Caco-2 (cell line): ENCODE data around the gene NMT2. TPM values are rescaled to one million over a fixed set of nuclear protein-coding genes. Genes with fewer than 3 reads are reported as not detected.

Source experiments
- BruUV-seq: library from RNA; stranded (reverse); fragments of 400-500 nt; replicated peaks from 2 replicates; lab custom pipeline; 2021; lab: Mats Ljungman, UMichigan
- CTCF ChIA-PET: fragments of 300-600 bp; sonication (Branson Sonifier 250); formaldehyde crosslinking; loops from one replicate; lab custom pipeline; 2022; ENCODE audit warnings: antibody characterized with exemption; lab: Charles Lee
- POLR2A ChIA-PET: fragments of 300-600 bp; sonication (Branson Sonifier 250); formaldehyde crosslinking; loops from one replicate; lab custom pipeline; 2022; ENCODE audit warnings: antibody characterized with exemption; lab: Charles Lee
- DNase-seq, 2 experiments: peaks; one replicate each; pipeline versions ENCODE4 v3.0.0 to v3.0.0-alpha.2; 2020 to 2022
- H3K27me3 ChIP-seq: replicated peaks from 2 replicates; pipeline ENCODE4 v1.6.0; 2011; ENCODE audit warnings: low read length; ENCODE audit not compliant: control insufficient read depth, insufficient read depth
- H3K36me3 ChIP-seq: 2 replicates; pipeline ENCODE4 v1.5.1; 2011; ENCODE audit warnings: low read length; ENCODE audit not compliant: control insufficient read depth, insufficient read depth
- H3K4me1 ChIP-seq: fragments of 250-450 bp; sonication (Bioruptor Pico); 2 replicates; pipeline ENCODE4 v1.5.1; 2020; ENCODE audit warnings: mild to moderate bottlenecking
- H3K4me3 ChIP-seq: 2 replicates; pipeline ENCODE4 v1.5.1; 2011; ENCODE audit warnings: low read depth, mild to moderate bottlenecking, control low read depth, low read length
- H3K9me3 ChIP-seq: fragments of 250-450 bp; sonication (Bioruptor Pico); 2 replicates; pipeline ENCODE4 v1.5.1; 2020; ENCODE audit warnings: mild to moderate bottlenecking, moderate library complexity
- H3K27ac Mint-ChIP-seq: one replicate; pipeline ENCODE4 v1.8.0; 2022; ENCODE audit warnings: mixed read lengths; ENCODE audit not compliant: unreplicated experiment
- H3K27me3 Mint-ChIP-seq: one replicate; pipeline ENCODE4 v1.8.0; 2022; ENCODE audit warnings: mixed read lengths; ENCODE audit not compliant: insufficient read depth, unreplicated experiment
- H3K36me3 Mint-ChIP-seq: one replicate; pipeline ENCODE4 v1.8.0; 2022; ENCODE audit warnings: mild to moderate bottlenecking, mixed read lengths; ENCODE audit not compliant: insufficient read depth, unreplicated experiment
- H3K4me1 Mint-ChIP-seq: one replicate; pipeline ENCODE4 v1.8.0; 2022; ENCODE audit warnings: low read depth, mixed read lengths; ENCODE audit not compliant: unreplicated experiment
- H3K4me3 Mint-ChIP-seq: one replicate; pipeline ENCODE4 v1.8.0; 2022; ENCODE audit warnings: mild to moderate bottlenecking, moderate library complexity, mixed read lengths; ENCODE audit not compliant: unreplicated experiment
- H3K9me3 Mint-ChIP-seq: one replicate; pipeline ENCODE4 v1.8.0; 2022; ENCODE audit warnings: mixed read lengths; ENCODE audit not compliant: unreplicated experiment
- CTCF ChIP-seq, 2 experiments: fragments of 200-600 bp in 1 of 2; IDR thresholded peaks; 1 replicate in 1 of 2; 2 replicates in 1 of 2; pipeline versions ENCODE4 v1.5.1 to v1.8.0; 2011 to 2022; ENCODE audit warnings: antibody characterized with exemption in 1 of 2, control low read depth in 1 of 2, inconsistent platforms in 1 of 2, low read depth in 1 of 2, low read length in 1 of 2, mild to moderate bottlenecking in 1 of 2, moderate library complexity in 1 of 2; ENCODE audit not compliant: insufficient read depth in 1 of 2, severe bottlenecking in 1 of 2, unreplicated experiment in 1 of 2
- intact Hi-C: fragments of 100-400 bp; cut with micrococcal nuclease; formaldehyde crosslinking; loops from one replicate; pipeline ENCODE4 v1.10.0; 2022; ENCODE audit not compliant: unreplicated experiment
- total RNA-seq: library from RNA; stranded (reverse); gene quantifications from 2 replicates; pipeline ENCODE4 v1.2.3, GENCODE V29; 2022

Gene NMT2
- total RNA-seq, 1 experiment from 2014 or later, result 28.1 TPM

GRCh38 chr10:15172306-15172840, 3.9 kb upstream of the NMT2 start:
- H3K4me3 ChIP-seq, result no peak overlapping the region
- ChIA-PET POLR2A (no interaction called here), CTCF (no interaction called here)
- no peaks in the 10 kb centered on the region for H3K36me3 Mint-ChIP-seq
- peaks cover 5% of the 10 kb centered on the region; the same call in 1 of the 2 replicates for H3K4me1 ChIP-seq
- no peak for DNase-seq
- H3K27me3 Mint-ChIP-seq, result no peaks in the 10 kb centered on the region
- intact Hi-C loops, result no loop called here
- TF ChIP-seq CTCF (IDR thresholded peaks at IDR 0.05; ENCODE audit: insufficient read depth in 1 of 2, low read depth in 1 of 2, low read length in 1 of 2, severe bottlenecking in 1 of 2, unreplicated experiment in 1 of 2), result no peak
- H3K27me3 ChIP-seq, result no peaks in the 10 kb centered on the region
- H3K27ac Mint-ChIP-seq, result no peak overlapping the region
- H3K9me3 ChIP-seq, result no peaks in the 10 kb centered on the region
- no peak overlapping the region for H3K4me3 Mint-ChIP-seq
- H3K9me3 Mint-ChIP-seq, result no peaks in the 10 kb centered on the region
- H3K36me3 ChIP-seq, result no peaks in the 10 kb centered on the region
- peaks cover 6% of the 10 kb centered on the region for H3K4me1 Mint-ChIP-seq
- BruUV-seq, result no TSS peak

GRCh38 chr10:15169555-15170401, 1.3 kb upstream of the NMT2 start:
- ChIA-PET CTCF (interaction anchor here (0.7 to 1.8 kb wide), 3 partner anchors 201 to 1332 kb away, joined by 3 to 6 read pairs (median 5); partner anchors contain the start of gene FAM171A1), POLR2A (no interaction called here)
- DNase-seq, result no peak
- Mint-ChIP-seq H3K27me3 (no peaks in the 10 kb centered on the region), H3K27ac (no peak overlapping the region), H3K36me3 (no peaks in the 10 kb centered on the region), H3K9me3 (no peaks in the 10 kb centered on the region), H3K4me1 (peaks cover 6% of the 10 kb centered on the region), H3K4me3 (peak overlapping the region; percentile 57)
- TF ChIP-seq CTCF (IDR thresholded peaks at IDR 0.05; ENCODE audit: insufficient read depth in 1 of 2, low read depth in 1 of 2, low read length in 1 of 2, severe bottlenecking in 1 of 2, unreplicated experiment in 1 of 2), result no peak
- intact Hi-C loops, result loop anchor here (2.0 to 5.0 kb wide), 4 partner anchors 31 to 203 kb away; partner anchors contain the start of gene FAM171A1
- Histone ChIP-seq H3K4me1 (peaks cover 5% of the 10 kb centered on the region; the same call in 1 of the 2 replicates), H3K27me3 (no peaks in the 10 kb centered on the region), H3K9me3 (no peaks in the 10 kb centered on the region), H3K4me3 (no peak overlapping the region), H3K36me3 (no peaks in the 10 kb centered on the region)
- no TSS peak for BruUV-seq

- peaks cover 6% of the 10 kb centered on the region for H3K4me1 Mint-ChIP-seq
- no peak for TF ChIP-seq CTCF (IDR thresholded peaks at IDR 0.05; ENCODE audit: insufficient read depth in 1 of 2, low read depth in 1 of 2, low read length in 1 of 2, severe bottlenecking in 1 of 2, unreplicated experiment in 1 of 2)
- Histone ChIP-seq H3K27me3 (no peaks in the 10 kb centered on the region), H3K4me3 (peak overlapping the region; percentile 11), H3K36me3 (no peaks in the 10 kb centered on the region), H3K9me3 (no peaks in the 10 kb centered on the region), H3K4me1 (peaks cover 5% of the 10 kb centered on the region; the same call in 1 of the 2 replicates)
- peak overlapping the region; percentile 79 for H3K27ac Mint-ChIP-seq
- peak; percentile 97 to 99 for DNase-seq
- ChIA-PET POLR2A (interaction anchor here (0.6 to 1.7 kb wide), 8 partner anchors 17 to 995 kb away, joined by 3 to 12 read pairs (median 6); partner anchors contain the start of gene SUV39H2), CTCF (interaction anchor here (0.6 to 1.8 kb wide), 14 partner anchors 9 to 1331 kb away, joined by 3 to 7 read pairs (median 4); partner anchors contain the start of gene FAM171A1)
- BruUV-seq, result no TSS peak
- no peaks in the 10 kb centered on the region for H3K9me3 Mint-ChIP-seq
- intact Hi-C loops, result loop anchor here (1.0 to 5.0 kb wide), 5 partner anchors 32 to 203 kb away; partner anchors contain the start of gene FAM171A1
- no peaks in the 10 kb centered on the region for H3K27me3 Mint-ChIP-seq
- H3K4me3 Mint-ChIP-seq, result peak overlapping the region; percentile 80
- H3K36me3 Mint-ChIP-seq, result no peaks in the 10 kb centered on the region
Observed at GRCh38 chr10:15168786-15169554, 477 bp upstream of the NMT2 start.
